HL-60 (cell line): ENCODE results near the gene FSCB.

Source experiments
- DNase-seq, 2 experiments: peaks; one replicate each; pipeline ENCODE4 v3.0.0-alpha.2; 2010 to 2020; ENCODE audit warnings: low read depth in 1 of 2, low spot score in 1 of 2
- H3K27ac ChIP-seq: fragments of 250-450 bp; sonication (Bioruptor Pico); replicated peaks from 2 replicates; pipeline ENCODE4 v1.5.1; 2020; ENCODE audit warnings: mild to moderate bottlenecking, moderate library complexity
- H3K27me3 ChIP-seq: fragments of 250-450 bp; sonication (Bioruptor Pico); 2 replicates; pipeline ENCODE4 v1.5.1; 2021; ENCODE audit warnings: mild to moderate bottlenecking, moderate library complexity; ENCODE audit not compliant: insufficient read depth, poor library complexity, severe bottlenecking
- H3K4me3 ChIP-seq: replicated peaks from 2 replicates; pipeline ENCODE4 v1.5.1; 2011; ENCODE audit warnings: mild to moderate bottlenecking, control low read depth, low read length; ENCODE audit not compliant: insufficient read depth
- GABPA ChIP-seq: IDR thresholded peaks from 2 replicates; pipeline ENCODE4 v1.6.1; 2012; ENCODE audit warnings: low read depth
- POLR2AphosphoS5 ChIP-seq: IDR thresholded peaks from 2 replicates; pipeline ENCODE4 v1.6.1; 2012; ENCODE audit warnings: low read depth
- SPI1 ChIP-seq: IDR thresholded peaks from 2 replicates; pipeline ENCODE4 v1.6.1; 2012; ENCODE audit warnings: low read depth, mild to moderate bottlenecking, borderline replicate concordance
- TF ChIP-seq, protein P1 (sequence below): IDR thresholded peaks from 2 replicates; pipeline ENCODE4 v1.6.1; 2012; ENCODE audit warnings: low read depth; ENCODE audit not compliant: insufficient replicate concordance
- TF ChIP-seq, protein P2 (sequence below): IDR thresholded peaks from one replicate; pipeline ENCODE4 v1.5.1; 2011; ENCODE audit warnings: low read length, control low read depth, inconsistent platforms; ENCODE audit not compliant: insufficient read depth

The FSCB gene

DNA sequence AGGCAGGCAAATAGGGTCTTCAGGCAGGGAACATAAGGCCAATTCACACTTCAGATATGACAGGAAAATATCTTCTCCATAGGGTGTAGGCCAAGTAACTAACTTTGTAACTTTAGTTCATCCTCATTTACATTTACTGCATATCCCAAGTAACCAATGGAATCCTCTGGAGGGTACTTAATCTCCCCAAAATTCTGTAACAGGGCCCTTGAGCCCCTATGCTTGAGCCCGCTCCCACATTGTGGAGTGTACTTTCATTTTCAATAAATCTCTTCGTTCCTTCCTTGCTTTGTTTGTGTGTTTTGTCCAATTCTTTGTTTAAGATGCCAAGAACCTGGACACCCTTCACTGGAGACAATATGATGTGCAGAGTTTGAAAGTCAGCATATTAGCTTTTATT, 45.3 kb downstream of the FSCB start:
- Histone ChIP-seq H3K27me3 (no peaks in the 10 kb centered on the region), H3K27ac (no peak overlapping the region), H3K4me3 (no peak overlapping the region)
- DNase-seq: no peak
- TF ChIP-seq POLR2AphosphoS5: no peak
- TF ChIP-seq, protein P1, sequence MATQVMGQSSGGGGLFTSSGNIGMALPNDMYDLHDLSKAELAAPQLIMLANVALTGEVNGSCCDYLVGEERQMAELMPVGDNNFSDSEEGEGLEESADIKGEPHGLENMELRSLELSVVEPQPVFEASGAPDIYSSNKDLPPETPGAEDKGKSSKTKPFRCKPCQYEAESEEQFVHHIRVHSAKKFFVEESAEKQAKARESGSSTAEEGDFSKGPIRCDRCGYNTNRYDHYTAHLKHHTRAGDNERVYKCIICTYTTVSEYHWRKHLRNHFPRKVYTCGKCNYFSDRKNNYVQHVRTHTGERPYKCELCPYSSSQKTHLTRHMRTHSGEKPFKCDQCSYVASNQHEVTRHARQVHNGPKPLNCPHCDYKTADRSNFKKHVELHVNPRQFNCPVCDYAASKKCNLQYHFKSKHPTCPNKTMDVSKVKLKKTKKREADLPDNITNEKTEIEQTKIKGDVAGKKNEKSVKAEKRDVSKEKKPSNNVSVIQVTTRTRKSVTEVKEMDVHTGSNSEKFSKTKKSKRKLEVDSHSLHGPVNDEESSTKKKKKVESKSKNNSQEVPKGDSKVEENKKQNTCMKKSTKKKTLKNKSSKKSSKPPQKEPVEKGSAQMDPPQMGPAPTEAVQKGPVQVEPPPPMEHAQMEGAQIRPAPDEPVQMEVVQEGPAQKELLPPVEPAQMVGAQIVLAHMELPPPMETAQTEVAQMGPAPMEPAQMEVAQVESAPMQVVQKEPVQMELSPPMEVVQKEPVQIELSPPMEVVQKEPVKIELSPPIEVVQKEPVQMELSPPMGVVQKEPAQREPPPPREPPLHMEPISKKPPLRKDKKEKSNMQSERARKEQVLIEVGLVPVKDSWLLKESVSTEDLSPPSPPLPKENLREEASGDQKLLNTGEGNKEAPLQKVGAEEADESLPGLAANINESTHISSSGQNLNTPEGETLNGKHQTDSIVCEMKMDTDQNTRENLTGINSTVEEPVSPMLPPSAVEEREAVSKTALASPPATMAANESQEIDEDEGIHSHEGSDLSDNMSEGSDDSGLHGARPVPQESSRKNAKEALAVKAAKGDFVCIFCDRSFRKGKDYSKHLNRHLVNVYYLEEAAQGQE: no peak
- TF ChIP-seq, protein P2, sequence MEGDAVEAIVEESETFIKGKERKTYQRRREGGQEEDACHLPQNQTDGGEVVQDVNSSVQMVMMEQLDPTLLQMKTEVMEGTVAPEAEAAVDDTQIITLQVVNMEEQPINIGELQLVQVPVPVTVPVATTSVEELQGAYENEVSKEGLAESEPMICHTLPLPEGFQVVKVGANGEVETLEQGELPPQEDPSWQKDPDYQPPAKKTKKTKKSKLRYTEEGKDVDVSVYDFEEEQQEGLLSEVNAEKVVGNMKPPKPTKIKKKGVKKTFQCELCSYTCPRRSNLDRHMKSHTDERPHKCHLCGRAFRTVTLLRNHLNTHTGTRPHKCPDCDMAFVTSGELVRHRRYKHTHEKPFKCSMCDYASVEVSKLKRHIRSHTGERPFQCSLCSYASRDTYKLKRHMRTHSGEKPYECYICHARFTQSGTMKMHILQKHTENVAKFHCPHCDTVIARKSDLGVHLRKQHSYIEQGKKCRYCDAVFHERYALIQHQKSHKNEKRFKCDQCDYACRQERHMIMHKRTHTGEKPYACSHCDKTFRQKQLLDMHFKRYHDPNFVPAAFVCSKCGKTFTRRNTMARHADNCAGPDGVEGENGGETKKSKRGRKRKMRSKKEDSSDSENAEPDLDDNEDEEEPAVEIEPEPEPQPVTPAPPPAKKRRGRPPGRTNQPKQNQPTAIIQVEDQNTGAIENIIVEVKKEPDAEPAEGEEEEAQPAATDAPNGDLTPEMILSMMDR: no peak
- no peak for TF ChIP-seq SPI1
- TF ChIP-seq GABPA: no peak
